Neural cell (in vitro differentiated cells): ENCODE data around the gene ZCCHC24. TPM values are rescaled to one million over a fixed set of nuclear protein-coding genes. Genes with fewer than 3 reads are reported as not detected.

Source experiments
- H2AFZ ChIP-seq: fragments of 200-600, 300-800 bp; sonication (generic), shearing (Covaris generic); 2 replicates; pipeline ENCODE4 v1.6.0; 2014; ENCODE audit warnings: low read depth, mild to moderate bottlenecking, antibody characterized with exemption, low read length, moderate library complexity
- H3F3A ChIP-seq: fragments of 200-600 bp; shearing (Covaris generic); 2 replicates; pipeline ENCODE4 v1.6.1; 2016; ENCODE audit warnings: mild to moderate bottlenecking, moderate library complexity, mixed read lengths, antibody characterized with exemption, low read length; ENCODE audit not compliant: insufficient read depth, poor library complexity, severe bottlenecking
- H3K27ac ChIP-seq: fragments of 200-600, 300-800 bp; sonication (generic), shearing (Covaris generic); 2 replicates; pipeline ENCODE4 v1.5.1; 2014; ENCODE audit warnings: mild to moderate bottlenecking, low read length, moderate library complexity
- H3K27me3 ChIP-seq: fragments of 300-800, 200-600 bp; sonication (generic), shearing (Covaris generic); 2 replicates; pipeline ENCODE4 v1.6.0; 2014; ENCODE audit warnings: mild to moderate bottlenecking, low read depth, low read length, moderate library complexity; ENCODE audit not compliant: insufficient read depth
- H3K36me3 ChIP-seq: fragments of 300-800, 200-600 bp; sonication (generic), shearing (Covaris generic); 2 replicates; pipeline ENCODE4 v1.5.1; 2014; ENCODE audit warnings: mild to moderate bottlenecking, antibody characterized with exemption, low read length, moderate library complexity; ENCODE audit not compliant: insufficient read depth
- H3K4me2 ChIP-seq: fragments of 300-800, 200-600 bp; sonication (generic), shearing (Covaris generic); 2 replicates; pipeline ENCODE4 v1.6.0; 2014; ENCODE audit warnings: mild to moderate bottlenecking, low read length
- H3K4me3 ChIP-seq: fragments of 300-800, 200-600 bp; sonication (generic), shearing (Covaris generic); 2 replicates; pipeline ENCODE4 v1.5.1; 2014; ENCODE audit warnings: mild to moderate bottlenecking, low read length, moderate library complexity
- H3K79me2 ChIP-seq: fragments of 200-600 bp; shearing (Covaris generic); replicated peaks from 2 replicates; pipeline ENCODE4 v1.6.0; 2014; ENCODE audit warnings: mild to moderate bottlenecking, low read length, moderate library complexity; ENCODE audit not compliant: insufficient read depth
- H3K9ac ChIP-seq: fragments of 300-800, 200-600 bp; sonication (generic), shearing (Covaris generic); 2 replicates; pipeline ENCODE4 v1.6.1; 2016; ENCODE audit warnings: mild to moderate bottlenecking, low read length, mixed read lengths
- H3K9me2 ChIP-seq: fragments of 200-600 bp; shearing (Covaris generic); 2 replicates; pipeline ENCODE4 v1.6.1; 2016; ENCODE audit warnings: mild to moderate bottlenecking, low read length, mixed read lengths; ENCODE audit not compliant: insufficient read depth
- H3K9me3 ChIP-seq: fragments of 200-600, 300-800 bp; sonication (generic), shearing (Covaris generic); 2 replicates; pipeline ENCODE4 v1.6.1; 2016; ENCODE audit warnings: mild to moderate bottlenecking, mixed run types, low read length, moderate library complexity, mixed read lengths
- H4K20me1 ChIP-seq: fragments of 200-600 bp; shearing (Covaris generic); 2 replicates; pipeline ENCODE4 v1.6.1; 2016; ENCODE audit warnings: mild to moderate bottlenecking, mixed run types; ENCODE audit not compliant: insufficient read depth
- CTCF ChIP-seq: fragments of 450-650 bp; IDR thresholded peaks from 2 replicates; pipeline ENCODE4 v1.5.1; 2014; ENCODE audit warnings: antibody characterized with exemption, mild to moderate bottlenecking, moderate library complexity; ENCODE audit not compliant: poor library complexity, severe bottlenecking
- EP300 ChIP-seq: fragments of 450-650 bp; conservative IDR thresholded peaks from 2 replicates; pipeline ENCODE4 v1.6.1; 2014; ENCODE audit warnings: antibody characterized with exemption, mild to moderate bottlenecking, moderate library complexity; ENCODE audit not compliant: poor library complexity, severe bottlenecking
- EZH2 ChIP-seq: fragments of 200-600, 300-800 bp; shearing (Covaris generic), sonication (generic); IDR thresholded peaks from 2 replicates; pipeline ENCODE4 v1.6.1; 2014; ENCODE audit warnings: antibody characterized with exemption, low read length, borderline replicate concordance, mild to moderate bottlenecking; ENCODE audit not compliant: insufficient read depth, poor library complexity, severe bottlenecking
- MXI1 ChIP-seq: fragments of 450-650 bp; conservative IDR thresholded peaks from 2 replicates; pipeline ENCODE4 v1.6.1; 2014; ENCODE audit warnings: antibody characterized with exemption, mild to moderate bottlenecking; ENCODE audit not compliant: poor library complexity, severe bottlenecking
- POLR2AphosphoS5 ChIP-seq: IDR thresholded peaks from 2 replicates; pipeline ENCODE4 v1.6.1; 2012
- RAD21 ChIP-seq: fragments of 450-650 bp; conservative IDR thresholded peaks from 2 replicates; pipeline ENCODE4 v1.6.1; 2014; ENCODE audit warnings: antibody characterized with exemption, mild to moderate bottlenecking, moderate library complexity
- SMC3 ChIP-seq: fragments of 450-650 bp; conservative IDR thresholded peaks from 2 replicates; pipeline ENCODE4 v1.6.1; 2014; ENCODE audit warnings: antibody characterized with exemption, mild to moderate bottlenecking, moderate library complexity; ENCODE audit not compliant: poor library complexity
- TAF1 ChIP-seq: IDR thresholded peaks from 2 replicates; pipeline ENCODE4 v1.6.1; 2012; ENCODE audit warnings: low read depth
- polyA plus RNA-seq: library from polyadenylated mRNA; depleted of rRNA; stranded (reverse); fragments of >200 nt; gene quantifications from 2 replicates; pipeline ENCODE4 v1.2.3, GENCODE V29; 2014
- TF ChIP-seq, protein P1 (sequence below): IDR thresholded peaks from 2 replicates; pipeline ENCODE4 v1.6.1; 2012; ENCODE audit warnings: borderline replicate concordance

The ZCCHC24 gene
- polyA plus RNA-seq, 1 donor from 2014 or later: not detected

DNA sequence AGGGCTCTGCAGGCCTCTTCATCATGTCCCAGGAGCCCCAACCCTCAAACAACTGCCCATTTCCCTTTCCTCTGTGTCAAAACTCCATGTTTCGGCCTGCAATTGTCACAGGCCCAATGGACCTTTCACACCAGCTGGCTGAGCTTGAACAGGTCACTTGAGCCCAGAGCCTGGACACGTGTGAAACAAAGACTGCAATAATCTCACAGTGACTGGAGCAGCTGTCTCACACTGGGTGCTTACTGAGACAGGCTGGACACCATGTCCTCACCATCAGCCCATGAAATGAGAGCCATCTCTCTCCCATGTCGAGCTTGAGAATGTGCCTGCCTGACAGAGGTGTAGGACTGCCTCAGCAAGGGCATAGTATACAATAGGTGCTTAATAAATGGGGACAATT, 47.4 kb upstream of the ZCCHC24 start:
- H3K79me2 ChIP-seq: no peaks in the 10 kb centered on the region
- H3K27me3 ChIP-seq: no peaks in the 10 kb centered on the region
- TF ChIP-seq, protein P1, sequence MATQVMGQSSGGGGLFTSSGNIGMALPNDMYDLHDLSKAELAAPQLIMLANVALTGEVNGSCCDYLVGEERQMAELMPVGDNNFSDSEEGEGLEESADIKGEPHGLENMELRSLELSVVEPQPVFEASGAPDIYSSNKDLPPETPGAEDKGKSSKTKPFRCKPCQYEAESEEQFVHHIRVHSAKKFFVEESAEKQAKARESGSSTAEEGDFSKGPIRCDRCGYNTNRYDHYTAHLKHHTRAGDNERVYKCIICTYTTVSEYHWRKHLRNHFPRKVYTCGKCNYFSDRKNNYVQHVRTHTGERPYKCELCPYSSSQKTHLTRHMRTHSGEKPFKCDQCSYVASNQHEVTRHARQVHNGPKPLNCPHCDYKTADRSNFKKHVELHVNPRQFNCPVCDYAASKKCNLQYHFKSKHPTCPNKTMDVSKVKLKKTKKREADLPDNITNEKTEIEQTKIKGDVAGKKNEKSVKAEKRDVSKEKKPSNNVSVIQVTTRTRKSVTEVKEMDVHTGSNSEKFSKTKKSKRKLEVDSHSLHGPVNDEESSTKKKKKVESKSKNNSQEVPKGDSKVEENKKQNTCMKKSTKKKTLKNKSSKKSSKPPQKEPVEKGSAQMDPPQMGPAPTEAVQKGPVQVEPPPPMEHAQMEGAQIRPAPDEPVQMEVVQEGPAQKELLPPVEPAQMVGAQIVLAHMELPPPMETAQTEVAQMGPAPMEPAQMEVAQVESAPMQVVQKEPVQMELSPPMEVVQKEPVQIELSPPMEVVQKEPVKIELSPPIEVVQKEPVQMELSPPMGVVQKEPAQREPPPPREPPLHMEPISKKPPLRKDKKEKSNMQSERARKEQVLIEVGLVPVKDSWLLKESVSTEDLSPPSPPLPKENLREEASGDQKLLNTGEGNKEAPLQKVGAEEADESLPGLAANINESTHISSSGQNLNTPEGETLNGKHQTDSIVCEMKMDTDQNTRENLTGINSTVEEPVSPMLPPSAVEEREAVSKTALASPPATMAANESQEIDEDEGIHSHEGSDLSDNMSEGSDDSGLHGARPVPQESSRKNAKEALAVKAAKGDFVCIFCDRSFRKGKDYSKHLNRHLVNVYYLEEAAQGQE: no peak
- TF ChIP-seq MXI1 (no peak), EZH2 (no peak), SMC3 (no peak), TAF1 (no peak), RAD21 (no peak), POLR2AphosphoS5 (no peak), EP300 (no peak)
- H2AFZ ChIP-seq: no peak overlapping the region
- no peaks in the 10 kb centered on the region for H3K9me3 ChIP-seq
- H3K27ac ChIP-seq: no peak overlapping the region
- no peaks in the 10 kb centered on the region for H3F3A ChIP-seq
- H3K4me2 ChIP-seq: no peak overlapping the region
- H3K9ac ChIP-seq: no peak overlapping the region
- no peak overlapping the region for H3K4me3 ChIP-seq
- H3K9me2 ChIP-seq: no peaks in the 10 kb centered on the region
- H4K20me1 ChIP-seq: no peaks in the 10 kb centered on the region
- no peaks in the 10 kb centered on the region for H3K36me3 ChIP-seq

DNA sequence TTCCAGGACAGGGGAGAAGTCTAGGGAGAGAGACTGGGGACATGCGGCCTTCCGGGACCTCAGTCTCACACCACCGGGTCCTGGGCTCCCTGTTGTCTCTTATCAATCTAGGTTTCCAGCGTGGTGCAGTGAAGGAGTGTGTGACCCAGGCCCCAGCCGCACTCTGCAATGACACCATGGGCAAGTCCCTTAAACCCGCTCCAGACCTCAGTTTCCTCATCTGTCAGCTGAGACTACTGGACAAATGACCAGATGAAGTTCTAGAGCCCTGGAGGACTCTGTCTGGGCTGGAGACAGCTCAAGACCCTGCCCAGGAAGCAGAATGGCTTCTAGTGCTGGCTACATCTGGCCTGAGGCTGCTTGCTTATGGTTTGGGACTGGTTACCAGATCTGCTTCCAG, 46.8 kb upstream of the ZCCHC24 start:
- no peaks in the 10 kb centered on the region for H3K36me3 ChIP-seq
- H3K27me3 ChIP-seq: no peaks in the 10 kb centered on the region
- no peak overlapping the region for H3K9ac ChIP-seq
- H3K79me2 ChIP-seq: no peaks in the 10 kb centered on the region
- no peak for TF ChIP-seq SMC3
- no peak for TF ChIP-seq EP300
- no peak for TF ChIP-seq RAD21
- TF ChIP-seq EZH2: no peak
- no peak for TF ChIP-seq CTCF
- H3K4me2 ChIP-seq: no peak overlapping the region
- H3K4me3 ChIP-seq: no peak overlapping the region
- no peak overlapping the region for H3K27ac ChIP-seq
- H2AFZ ChIP-seq: no peak overlapping the region
- H4K20me1 ChIP-seq: no peaks in the 10 kb centered on the region
- no peaks in the 10 kb centered on the region for H3K9me3 ChIP-seq
- no peaks in the 10 kb centered on the region for H3K9me2 ChIP-seq
- H3F3A ChIP-seq: no peaks in the 10 kb centered on the region
